ENCODE results near the gene SHF. TPM values are rescaled to one million over a fixed set of nuclear protein-coding genes. Genes with fewer than 3 reads are reported as not detected.

The SHF gene
- total and polyA plus RNA-seq, 2 experiments from 2014 or later, result 20.0 to 26.9 TPM

GRCh38 chr15:45183511-45183910, 4.3 kb downstream of the SHF start:
- Histone ChIP-seq H3K4me3 (no peak overlapping the region), H3K27ac (no peak overlapping the region), H3K36me3 (no peaks in the 10 kb centered on the region), H3K27me3 (no peaks in the 10 kb centered on the region), H3K4me1 (ENCODE audit: low read depth) (peaks cover 14% of the 10 kb centered on the region), H3K9me3 (ENCODE audit: low read depth) (no peaks in the 10 kb centered on the region)
- DNase-seq (ENCODE audit: low read depth in 1 of 2, low spot score in 1 of 2), result no peak
- TF ChIP-seq CTCF (IDR thresholded peaks at IDR 0.05; ENCODE audit: low read depth, low read length), result no peak

GRCh38 chr15:45182996-45183395, 4.8 kb downstream of the SHF start:
- H3K27me3 ChIP-seq, result no peaks in the 10 kb centered on the region
- DNase-seq (ENCODE audit: low read depth in 1 of 2, low spot score in 1 of 2), result no peak
- H3K27ac ChIP-seq, result no peak overlapping the region
- H3K4me1 ChIP-seq (ENCODE audit: low read depth), result peaks cover 14% of the 10 kb centered on the region
- no peak overlapping the region for H3K4me3 ChIP-seq
- H3K36me3 ChIP-seq, result no peaks in the 10 kb centered on the region
- no peak for TF ChIP-seq CTCF (IDR thresholded peaks at IDR 0.05; ENCODE audit: low read depth, low read length)
- H3K9me3 ChIP-seq (ENCODE audit: low read depth), result no peaks in the 10 kb centered on the region

- DNase-seq (ENCODE audit: low read depth in 1 of 2, low spot score in 1 of 2), result no peak
- Histone ChIP-seq H3K9me3 (ENCODE audit: low read depth) (no peaks in the 10 kb centered on the region), H3K27me3 (no peaks in the 10 kb centered on the region), H3K4me3 (no peak overlapping the region), H3K4me1 (ENCODE audit: low read depth) (peaks cover 14% of the 10 kb centered on the region), H3K27ac (no peak overlapping the region), H3K36me3 (no peaks in the 10 kb centered on the region)
- TF ChIP-seq CTCF (IDR thresholded peaks at IDR 0.05; ENCODE audit: low read depth, low read length), result no peak
Measured at GRCh38 chr15:45181491-45182285, 6.1 kb downstream of the SHF start.

- Histone ChIP-seq H3K4me1 (ENCODE audit: low read depth) (peaks cover 7% of the 10 kb centered on the region), H3K36me3 (no peaks in the 10 kb centered on the region), H3K27ac (no peak overlapping the region), H3K4me3 (no peak overlapping the region), H3K9me3 (ENCODE audit: low read depth) (no peaks in the 10 kb centered on the region), H3K27me3 (no peaks in the 10 kb centered on the region)
- no peak for DNase-seq (ENCODE audit: low read depth in 1 of 2, low spot score in 1 of 2)
- no peak for TF ChIP-seq CTCF (IDR thresholded peaks at IDR 0.05; ENCODE audit: low read depth, low read length)
Measured at GRCh38 chr15:45180648-45181436, 6.9 kb downstream of the SHF start.

GRCh38 chr15:45180201-45180600, 7.6 kb downstream of the SHF start:
- H3K4me3 ChIP-seq, result no peak overlapping the region
- TF ChIP-seq CTCF (IDR thresholded peaks at IDR 0.05; ENCODE audit: low read depth, low read length), result no peak
- H3K27ac ChIP-seq, result no peak overlapping the region
- peaks cover 6% of the 10 kb centered on the region for H3K4me1 ChIP-seq (ENCODE audit: low read depth)
- no peaks in the 10 kb centered on the region for H3K9me3 ChIP-seq (ENCODE audit: low read depth)
- DNase-seq (ENCODE audit: low read depth in 1 of 2, low spot score in 1 of 2), result no peak
- H3K36me3 ChIP-seq, result no peaks in the 10 kb centered on the region
- no peaks in the 10 kb centered on the region for H3K27me3 ChIP-seq
